Measurements from ENCODE around the gene CD300A.

GRCh38 chr17:74525781-74526288, 59.4 kb downstream of the CD300A start:
- no peak for TF ChIP-seq CTCF (IDR thresholded peaks at IDR 0.05)
- no peak for TF ChIP-seq POLR2A (IDR thresholded peaks at IDR 0.05)
